Activated CD8-positive, alpha-beta memory T cell treated with anti-CD3 and anti-CD28 coated beads for 1 hour (primary cell): ENCODE results near the gene PLBD1.

Source experiments
- DNase-seq, 2 donors: peaks; one replicate each; pipeline ENCODE4 v3.0.0-alpha.2; 2020; ENCODE audit warnings: low read depth in 1 of 2; ENCODE audit errors: extremely low read depth in 1 of 2

Gene PLBD1, protein sequence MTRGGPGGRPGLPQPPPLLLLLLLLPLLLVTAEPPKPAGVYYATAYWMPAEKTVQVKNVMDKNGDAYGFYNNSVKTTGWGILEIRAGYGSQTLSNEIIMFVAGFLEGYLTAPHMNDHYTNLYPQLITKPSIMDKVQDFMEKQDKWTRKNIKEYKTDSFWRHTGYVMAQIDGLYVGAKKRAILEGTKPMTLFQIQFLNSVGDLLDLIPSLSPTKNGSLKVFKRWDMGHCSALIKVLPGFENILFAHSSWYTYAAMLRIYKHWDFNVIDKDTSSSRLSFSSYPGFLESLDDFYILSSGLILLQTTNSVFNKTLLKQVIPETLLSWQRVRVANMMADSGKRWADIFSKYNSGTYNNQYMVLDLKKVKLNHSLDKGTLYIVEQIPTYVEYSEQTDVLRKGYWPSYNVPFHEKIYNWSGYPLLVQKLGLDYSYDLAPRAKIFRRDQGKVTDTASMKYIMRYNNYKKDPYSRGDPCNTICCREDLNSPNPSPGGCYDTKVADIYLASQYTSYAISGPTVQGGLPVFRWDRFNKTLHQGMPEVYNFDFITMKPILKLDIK

GRCh38 chr12:14567351-14568162, at the start of gene PLBD1:
TSS of gene PLBD1 (minus strand) at chr12:14567883. CDS start at chr12:14567696, 187 bp downstream.
- DNase-seq: no peak

DNA sequence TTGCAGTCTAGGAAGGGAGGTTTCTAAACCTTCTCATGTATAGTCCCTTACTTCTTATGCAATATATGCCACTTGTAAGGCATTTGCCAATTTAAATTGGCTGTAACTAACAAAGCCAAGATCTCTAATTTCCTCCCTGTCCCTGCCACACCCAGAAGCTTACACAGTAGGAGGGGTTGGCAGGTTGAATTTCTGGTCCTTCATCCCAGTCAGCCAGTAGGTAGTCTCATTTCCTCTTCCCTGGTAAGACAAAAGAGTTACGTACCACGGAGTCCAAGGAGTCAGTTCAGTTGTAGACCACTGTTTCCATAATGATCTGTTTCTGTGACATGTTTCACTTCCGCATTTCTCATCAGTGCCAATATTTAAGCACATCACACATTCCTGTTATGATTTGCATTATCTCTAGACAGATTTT, 47.0 kb upstream of the PLBD1 start:
- DNase-seq: no peak

GRCh38 chr12:14613718-14614117, 46.0 kb upstream of the PLBD1 start:
- no peak for DNase-seq

- no peak for DNase-seq
These were observed 45.3 kb upstream of the PLBD1 start for GRCh38 chr12:14612898-14613445.

- no peak for DNase-seq
These were observed 44.6 kb upstream of the PLBD1 start for GRCh38 chr12:14612250-14612649.

- no peak for DNase-seq
These were observed 44.0 kb upstream of the PLBD1 start for GRCh38 chr12:14611640-14612203.

DNA sequence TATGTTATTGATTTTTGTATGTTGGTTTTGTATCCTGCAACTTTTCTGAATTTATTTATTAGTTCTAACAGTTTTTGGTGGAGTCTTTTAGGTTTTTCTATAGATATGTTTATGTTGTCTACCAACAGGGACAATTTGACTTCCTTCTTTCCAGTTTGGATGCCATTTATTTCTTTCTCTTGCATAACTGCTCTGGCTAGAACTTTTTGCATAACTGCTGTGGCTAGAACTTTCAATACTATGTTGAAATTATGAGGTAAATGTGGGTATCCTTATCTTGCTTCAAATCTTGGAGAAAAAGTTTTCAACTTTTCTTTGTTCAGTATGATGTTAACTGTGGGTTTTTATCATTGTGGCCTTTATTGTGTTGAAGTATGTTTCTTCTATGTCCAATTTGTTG, 39.9 kb upstream of the PLBD1 start:
- DNase-seq: no peak

GRCh38 chr12:14605401-14605989, 37.8 kb upstream of the PLBD1 start:
- no peak for DNase-seq

GRCh38 chr12:14601692-14602478, 34.2 kb upstream of the PLBD1 start:
- DNase-seq: no peak

DNA sequence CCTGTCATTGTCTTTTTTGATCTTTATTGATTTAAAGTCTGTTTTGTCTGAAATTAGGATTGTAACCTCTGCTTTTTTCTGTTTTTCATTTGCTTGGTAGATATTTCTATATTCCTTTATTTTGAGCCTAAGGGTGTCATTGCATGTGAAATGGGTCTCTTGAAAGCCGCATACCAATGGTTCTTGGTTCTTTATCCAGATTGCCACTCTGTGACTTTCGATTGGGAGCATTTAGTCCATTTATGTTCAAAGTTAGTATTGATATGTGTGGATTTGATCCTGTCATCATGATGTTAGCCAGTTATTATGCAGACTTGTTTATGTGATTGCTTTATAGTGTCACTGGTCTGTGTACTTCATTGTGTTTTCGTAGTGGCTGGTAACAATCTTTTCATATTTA, 29.8 kb upstream of the PLBD1 start:
- DNase-seq: no peak

DNA sequence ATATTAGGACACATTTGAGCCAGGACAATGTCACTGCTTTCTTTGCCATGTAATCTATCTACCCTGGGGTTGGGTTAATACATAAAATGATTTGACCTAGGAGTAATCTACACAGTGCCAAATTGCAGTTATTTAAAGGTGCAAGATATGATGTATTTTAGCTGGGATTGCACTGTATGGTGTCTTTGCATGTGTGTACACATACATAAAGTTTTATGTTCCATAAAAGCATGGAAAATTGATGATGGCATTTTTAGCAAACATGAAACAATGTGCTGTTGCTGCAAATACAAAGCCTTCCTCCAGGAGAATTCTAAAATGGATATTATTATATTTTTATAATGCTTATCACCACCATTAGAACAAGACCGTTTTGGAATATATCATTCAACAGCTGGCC, 24.0 kb upstream of the PLBD1 start:
- no peak for DNase-seq

GRCh38 chr12:14589169-14590004, 21.7 kb upstream of the PLBD1 start:
- no peak for DNase-seq

DNA sequence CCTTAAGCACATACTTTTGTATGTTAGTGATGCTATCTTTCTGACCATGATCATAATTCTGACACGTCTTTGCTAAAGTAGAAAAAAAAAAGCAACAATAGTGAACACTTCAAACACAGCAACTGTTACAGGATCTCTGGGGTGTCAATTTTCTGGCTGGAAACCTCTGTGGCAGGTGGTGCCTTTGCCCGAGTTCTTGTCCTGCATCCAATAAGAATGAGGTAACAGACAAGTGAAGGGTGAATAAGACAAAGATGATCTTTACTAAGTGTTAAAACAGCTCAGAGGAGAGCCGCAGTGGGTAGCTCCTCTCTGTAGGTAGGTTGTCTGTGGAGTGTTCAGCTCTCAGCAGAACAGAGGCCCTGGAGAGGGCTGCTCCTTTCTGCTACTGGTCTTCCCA, 20.9 kb upstream of the PLBD1 start:
- DNase-seq: no peak

- DNase-seq: no peak
These were observed 11.0 kb upstream of the PLBD1 start for GRCh38 chr12:14578646-14579045.

GRCh38 chr12:14577344-14577743, 9.7 kb upstream of the PLBD1 start:
- DNase-seq: no peak

- no peak for DNase-seq
These were observed 9.2 kb upstream of the PLBD1 start for GRCh38 chr12:14576896-14577295.

GRCh38 chr12:14575585-14575984, 7.9 kb upstream of the PLBD1 start:
- no peak for DNase-seq

DNA sequence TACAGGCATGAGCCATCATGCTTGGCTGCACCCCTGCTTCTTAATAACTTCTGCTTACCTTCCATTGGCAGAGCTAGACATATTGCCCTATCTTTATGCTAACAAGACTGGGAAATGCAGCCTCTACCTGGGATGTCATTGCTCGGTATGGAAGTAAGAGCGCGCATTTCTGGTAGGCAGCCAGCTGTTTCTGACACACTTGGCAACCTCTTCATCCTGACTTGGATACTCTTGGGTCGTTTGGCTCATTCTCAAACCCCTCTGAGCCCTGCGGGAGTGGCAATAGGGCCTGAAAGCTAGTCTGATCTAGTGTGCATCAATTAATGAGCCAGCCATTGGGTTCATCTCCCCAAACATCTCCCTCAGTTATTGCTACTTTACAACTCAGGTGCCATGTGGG, 5.4 kb upstream of the PLBD1 start:
- DNase-seq: no peak

- DNase-seq: no peak
These were observed 4.7 kb upstream of the PLBD1 start for GRCh38 chr12:14572401-14572800.
